ENCODE results near the gene SRD5A1. TPM values are rescaled to one million over a fixed set of nuclear protein-coding genes. Genes with fewer than 3 reads are reported as not detected.

The SRD5A1 gene
- total RNA-seq = 100 to 1,000 TPM in 1 of 4 donors, 10 to 100 TPM in 3; 34.1 to 126 (median 80.1) TPM

DNA sequence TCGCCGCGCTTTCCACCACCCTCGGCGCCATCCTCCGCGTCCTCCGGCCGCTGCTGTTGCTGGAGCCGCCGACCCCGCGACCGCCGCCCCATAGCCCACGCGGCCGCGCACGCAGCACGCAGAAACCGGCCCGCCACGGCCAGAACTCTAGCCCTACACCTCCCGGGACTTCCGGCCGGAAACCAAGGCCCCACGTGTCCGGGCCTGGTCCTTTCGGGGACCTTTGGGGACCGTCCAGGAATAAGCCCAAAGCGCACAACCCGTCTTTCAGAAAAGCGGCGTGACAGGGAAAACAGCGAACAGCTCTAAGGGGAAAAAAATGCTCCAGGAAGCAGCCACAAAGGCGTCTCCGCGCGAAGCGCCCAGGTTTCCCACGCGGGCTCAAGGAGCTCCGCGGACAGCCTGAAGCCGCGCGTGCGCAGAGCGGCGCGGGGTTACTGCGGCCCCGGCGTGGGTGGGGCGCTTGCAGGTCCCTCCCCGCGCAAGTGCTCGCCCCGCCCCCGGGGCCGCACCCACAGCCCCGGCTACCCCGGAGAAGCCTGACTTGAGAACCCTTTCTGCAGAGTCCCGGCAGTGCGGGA lies at the start of gene SRD5A1, which contains the start of gene NSUN2:
Gene SRD5A1, plus strand, starts transcription at position 553 of the 581 bp plus-strand sequence. CDS start 137 bp downstream, outside the sequence.
Gene NSUN2, minus strand, starts transcription at position 157 of the 581 bp plus-strand sequence. Its CDS starts 65 bp downstream, at position 92.
- no peaks in the 10 kb centered on the region for H3K9me3 ChIP-seq
- WGBS, 2 donors = 0% methylated on average over 1 to 4 of the region's 66 CpGs
- peak within 1 kb of the TSS; percentile 88 to 96 (median 91) for H3K27ac ChIP-seq
- peak; percentile 66 for DNase-seq
- H3K4me1 ChIP-seq = peaks cover 18 to 71% (median 26%) of the 10 kb centered on the region in 3 donors
- no peaks in the 10 kb centered on the region for H3K27me3 ChIP-seq
- peak within 1 kb of the TSS; percentile 82 to 94 (median 86) for H3K4me3 ChIP-seq
- intact Hi-C loops (cut with DNase I) = no loop called here
- peaks cover 0 to 36% (median 18%) of the 10 kb centered on the region in 3 donors for H3K36me3 ChIP-seq
- peak in 2 of 4 donors; percentile 3 to 8 for TF ChIP-seq POLR2A (IDR thresholded peaks at IDR 0.05)
- TF ChIP-seq, protein P1, sequence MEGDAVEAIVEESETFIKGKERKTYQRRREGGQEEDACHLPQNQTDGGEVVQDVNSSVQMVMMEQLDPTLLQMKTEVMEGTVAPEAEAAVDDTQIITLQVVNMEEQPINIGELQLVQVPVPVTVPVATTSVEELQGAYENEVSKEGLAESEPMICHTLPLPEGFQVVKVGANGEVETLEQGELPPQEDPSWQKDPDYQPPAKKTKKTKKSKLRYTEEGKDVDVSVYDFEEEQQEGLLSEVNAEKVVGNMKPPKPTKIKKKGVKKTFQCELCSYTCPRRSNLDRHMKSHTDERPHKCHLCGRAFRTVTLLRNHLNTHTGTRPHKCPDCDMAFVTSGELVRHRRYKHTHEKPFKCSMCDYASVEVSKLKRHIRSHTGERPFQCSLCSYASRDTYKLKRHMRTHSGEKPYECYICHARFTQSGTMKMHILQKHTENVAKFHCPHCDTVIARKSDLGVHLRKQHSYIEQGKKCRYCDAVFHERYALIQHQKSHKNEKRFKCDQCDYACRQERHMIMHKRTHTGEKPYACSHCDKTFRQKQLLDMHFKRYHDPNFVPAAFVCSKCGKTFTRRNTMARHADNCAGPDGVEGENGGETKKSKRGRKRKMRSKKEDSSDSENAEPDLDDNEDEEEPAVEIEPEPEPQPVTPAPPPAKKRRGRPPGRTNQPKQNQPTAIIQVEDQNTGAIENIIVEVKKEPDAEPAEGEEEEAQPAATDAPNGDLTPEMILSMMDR (IDR thresholded peaks at IDR 0.05) = no peak

DNA sequence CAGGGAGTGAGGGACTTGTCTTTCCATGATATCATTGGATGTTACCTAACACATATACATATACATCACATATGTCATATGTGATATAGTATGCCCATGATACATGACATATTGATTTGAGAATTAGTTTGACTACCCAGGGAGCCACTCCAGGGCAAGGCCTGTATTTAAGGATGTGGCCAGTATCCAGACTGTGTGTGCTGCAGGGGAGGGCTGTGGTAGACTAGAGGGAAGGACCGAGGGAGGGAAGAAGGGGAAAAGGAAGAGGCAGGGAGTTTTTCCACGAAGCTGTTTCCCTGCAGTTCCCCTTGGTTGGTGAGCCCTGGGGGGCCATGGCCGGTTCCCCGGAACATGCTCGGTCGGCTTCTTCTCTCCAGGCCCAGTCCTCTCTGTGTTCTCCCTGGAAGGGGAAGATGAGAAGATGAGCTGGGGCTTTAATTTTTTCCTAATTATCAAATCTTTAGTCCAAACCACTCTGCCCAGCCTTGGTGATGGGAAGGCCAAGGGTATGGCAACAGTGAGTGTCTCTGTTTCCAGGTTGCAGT lies 49.1 kb upstream of the SRD5A1 start:
- no peak overlapping the region for H3K27ac ChIP-seq
- H3K4me1 ChIP-seq = peaks cover 9 to 17% (median 13%) of the 10 kb centered on the region in 3 donors
- H3K9me3 ChIP-seq = no peaks in the 10 kb centered on the region
- 70 to 74% methylated on average over 5 to 6 of the region's 6 CpGs for WGBS, 2 donors
- no peak for TF ChIP-seq POLR2A (IDR thresholded peaks at IDR 0.05)
- TF ChIP-seq, protein P1 (IDR thresholded peaks at IDR 0.05) = no peak
- no peaks in the 10 kb centered on the region for H3K36me3 ChIP-seq
- intact Hi-C loops (cut with DNase I) = no loop called here
- peaks cover 0 to 63% (median 1%) of the 10 kb centered on the region in 4 donors for H3K27me3 ChIP-seq
- no peak for DNase-seq
- no peak overlapping the region for H3K4me3 ChIP-seq

DNA sequence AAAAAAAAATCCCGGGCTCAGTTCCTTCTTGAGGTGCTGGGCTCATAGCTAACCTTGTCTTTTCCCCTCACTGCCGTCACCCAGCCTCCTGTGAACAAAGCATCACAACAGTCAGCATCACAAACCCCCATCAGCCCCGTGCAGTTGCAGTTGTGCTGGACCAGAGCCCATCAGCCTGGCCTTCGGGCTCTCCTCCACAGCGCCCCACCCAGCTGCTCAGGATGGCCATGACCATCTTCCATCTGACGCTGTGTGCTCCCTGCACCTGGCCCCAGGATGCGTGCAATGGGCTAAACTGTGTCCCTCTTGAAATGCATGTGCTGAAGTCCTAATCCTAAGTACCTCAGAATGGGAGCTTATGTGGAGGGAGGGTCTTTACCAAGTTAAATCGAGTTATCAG lies 48.5 kb upstream of the SRD5A1 start:
- DNase-seq = no peak
- no peaks in the 10 kb centered on the region for H3K9me3 ChIP-seq
- H3K4me1 ChIP-seq = peaks cover 9 to 17% (median 13%) of the 10 kb centered on the region in 3 donors
- WGBS, 2 donors = 75 to 86% methylated on average over 7 to 8 of the region's 8 CpGs
- peaks cover 0 to 59% (median 1%) of the 10 kb centered on the region in 4 donors for H3K27me3 ChIP-seq
- no peak for TF ChIP-seq POLR2A (IDR thresholded peaks at IDR 0.05)
- TF ChIP-seq, protein P1 (IDR thresholded peaks at IDR 0.05) = no peak
- H3K27ac ChIP-seq = no peak overlapping the region
- intact Hi-C loops (cut with DNase I) = no loop called here
- no peaks in the 10 kb centered on the region for H3K36me3 ChIP-seq
- no peak overlapping the region for H3K4me3 ChIP-seq

DNA sequence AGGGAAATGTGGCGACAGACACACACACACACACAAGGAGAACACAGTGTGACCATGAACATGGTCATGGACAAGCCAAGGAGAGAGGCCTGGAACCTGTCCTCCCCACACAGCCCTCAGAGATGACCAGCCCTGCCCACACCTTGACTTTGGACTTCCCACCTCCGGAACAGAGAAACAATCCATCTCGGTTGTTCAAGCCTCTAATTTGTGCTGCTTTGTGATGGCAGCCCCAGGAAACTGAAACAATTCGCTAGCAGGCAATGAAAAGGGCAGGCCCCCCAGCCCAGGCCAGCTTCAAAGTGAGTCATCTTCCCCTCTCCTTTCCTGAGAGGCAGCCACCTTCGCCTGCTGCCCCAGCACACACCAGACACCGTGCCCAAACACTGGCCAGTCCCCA lies 48.1 kb upstream of the SRD5A1 start:
- intact Hi-C loops (cut with DNase I) = no loop called here
- TF ChIP-seq, protein P1 (IDR thresholded peaks at IDR 0.05) = no peak
- TF ChIP-seq POLR2A (IDR thresholded peaks at IDR 0.05) = no peak
- Histone ChIP-seq H3K4me3 (no peak overlapping the region), H3K36me3 (no peaks in the 10 kb centered on the region), H3K27me3 (peaks cover 0 to 55% (median 1%) of the 10 kb centered on the region in 4 donors), H3K27ac (no peak overlapping the region), H3K9me3 (no peaks in the 10 kb centered on the region), H3K4me1 (peaks cover 9 to 17% (median 13%) of the 10 kb centered on the region in 3 donors)
- WGBS, 2 donors = 52 to 62% methylated on average over 6 of the region's 6 CpGs
- no peak for DNase-seq

- intact Hi-C loops (cut with DNase I) = no loop called here
- H3K36me3 ChIP-seq = no peaks in the 10 kb centered on the region
- 75 to 87% methylated on average over 9 to 10 of the region's 15 CpGs for WGBS, 2 donors
- DNase-seq = no peak
- H3K4me1 ChIP-seq = peaks cover 9 to 17% (median 13%) of the 10 kb centered on the region in 3 donors
- TF ChIP-seq, protein P1 (IDR thresholded peaks at IDR 0.05) = no peak
- TF ChIP-seq POLR2A (IDR thresholded peaks at IDR 0.05) = no peak
- H3K4me3 ChIP-seq = no peak overlapping the region
- no peak overlapping the region for H3K27ac ChIP-seq
- peaks cover 0 to 51% (median 1%) of the 10 kb centered on the region in 4 donors for H3K27me3 ChIP-seq
- H3K9me3 ChIP-seq = no peaks in the 10 kb centered on the region
These were observed 47.1 kb upstream of the SRD5A1 start for GRCh38 chr5:6585939-6586646.
